ENCODE measurements around the gene GABRG3.

Gene GABRG3

DNA sequence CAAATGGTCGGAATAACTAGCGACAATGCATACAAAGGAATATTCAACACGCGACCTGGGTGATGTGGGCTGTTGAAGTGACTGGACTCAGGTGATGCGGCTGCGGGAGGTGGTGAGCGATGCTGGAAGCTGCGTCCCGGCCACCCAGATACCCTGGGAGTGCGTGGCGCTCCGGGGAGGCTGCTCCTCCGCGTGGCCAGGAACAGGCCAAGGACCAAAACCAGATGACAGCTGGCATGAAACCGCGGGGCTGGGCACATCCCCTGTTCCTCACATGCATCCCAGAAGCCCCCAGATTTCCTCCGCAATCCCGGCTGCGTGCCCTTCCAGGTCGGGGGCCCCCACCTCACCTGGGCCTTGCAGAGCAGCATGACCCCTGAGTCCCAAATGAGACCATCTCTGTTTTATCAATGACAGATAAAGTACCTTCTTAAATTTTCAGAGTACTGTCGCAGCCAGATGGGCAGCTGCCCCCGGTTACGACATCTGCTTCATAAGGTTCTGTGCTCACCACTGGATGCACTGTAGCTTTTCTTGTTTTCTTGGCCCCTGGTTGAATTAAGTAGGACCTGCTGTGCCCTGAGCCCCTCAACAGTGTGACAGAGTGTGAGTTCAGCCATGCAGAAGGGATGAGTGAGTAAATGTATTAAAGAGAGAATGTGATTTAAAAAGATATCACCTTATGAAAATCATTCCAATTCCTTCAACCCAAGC is 278.2 kb downstream of the GABRG3 start:
- no peak for DNase-seq (ENCODE audit: low read depth)

DNA sequence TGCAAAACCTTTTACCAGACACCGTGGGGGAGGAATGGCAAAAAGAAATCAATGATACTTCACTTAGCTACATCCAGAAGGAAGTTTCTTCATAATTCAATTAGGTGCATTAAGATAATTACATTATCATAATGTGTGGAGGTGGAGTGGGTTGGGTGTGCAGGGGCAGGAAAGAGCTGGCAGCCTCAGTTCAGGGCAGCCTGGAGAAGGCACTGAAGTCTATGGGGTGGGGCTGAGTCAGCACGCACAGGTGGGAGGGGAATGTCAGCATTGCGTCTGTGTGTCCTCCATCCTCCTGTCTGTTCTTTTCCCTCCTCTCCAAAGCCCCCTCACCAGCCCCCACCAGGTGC is 278.8 kb downstream of the GABRG3 start:
- no peak for DNase-seq (ENCODE audit: low read depth)

DNA sequence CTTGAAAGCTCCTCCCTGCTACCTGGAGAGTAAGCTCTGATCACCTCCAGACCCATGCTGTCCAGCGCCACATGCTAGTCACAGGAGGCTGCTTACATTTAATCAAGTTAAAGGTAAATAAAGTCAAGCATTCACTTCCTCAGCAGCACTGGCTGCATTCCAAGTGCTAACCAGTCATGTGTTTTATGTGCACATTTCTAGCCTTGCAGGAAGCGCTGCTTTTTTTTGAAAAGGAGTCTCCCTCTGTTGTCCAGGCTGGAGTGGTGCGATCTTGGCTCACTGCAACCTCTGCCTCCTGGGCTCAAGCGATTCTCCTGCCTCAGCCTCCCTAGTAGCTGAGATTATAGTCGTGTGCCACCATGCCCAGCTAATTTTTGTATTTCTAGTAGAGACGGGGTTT is 279.2 kb downstream of the GABRG3 start:
- no peak for DNase-seq (ENCODE audit: low read depth)

DNA sequence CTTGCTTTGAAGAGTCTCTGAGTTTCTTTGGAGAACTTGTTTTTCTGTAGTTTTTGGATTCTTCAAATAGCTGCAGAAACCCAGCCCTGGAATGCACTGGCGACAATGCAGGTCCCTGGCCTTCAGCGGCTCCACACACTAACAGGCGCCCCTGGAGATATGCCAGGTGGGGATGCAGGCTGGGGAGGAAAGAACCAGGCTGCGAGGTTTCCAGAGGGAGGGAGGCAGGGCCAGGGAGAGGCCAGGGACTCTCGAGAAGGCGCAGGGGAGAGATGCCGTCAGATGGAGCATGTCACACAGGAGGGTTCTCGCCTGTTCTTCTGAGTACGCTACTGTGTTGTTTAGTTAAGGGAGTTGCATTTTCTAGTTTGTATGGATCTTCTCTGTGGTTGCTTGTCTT is 283.1 kb downstream of the GABRG3 start:
- DNase-seq (ENCODE audit: low read depth) = no peak

DNA sequence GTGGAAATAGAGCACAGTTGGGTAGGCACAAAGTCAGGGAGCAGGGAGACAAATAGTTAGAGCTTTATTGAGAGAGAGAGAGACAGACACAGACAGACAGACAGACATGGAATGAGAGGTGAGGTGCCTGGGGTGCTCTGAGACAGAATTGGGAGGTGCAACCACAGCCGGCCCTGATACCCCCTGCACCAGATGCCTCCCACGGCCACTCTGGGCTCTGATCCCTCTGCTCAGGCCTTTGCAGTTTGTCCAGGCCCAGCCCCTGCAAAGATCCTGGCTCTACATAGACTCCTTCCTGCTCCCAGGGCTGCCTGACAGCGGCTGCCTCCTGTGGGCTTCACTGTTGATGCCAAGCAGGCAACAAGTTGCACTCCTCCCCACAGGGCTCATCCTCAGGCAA is 283.8 kb downstream of the GABRG3 start:
- no peak for DNase-seq (ENCODE audit: low read depth)

DNA sequence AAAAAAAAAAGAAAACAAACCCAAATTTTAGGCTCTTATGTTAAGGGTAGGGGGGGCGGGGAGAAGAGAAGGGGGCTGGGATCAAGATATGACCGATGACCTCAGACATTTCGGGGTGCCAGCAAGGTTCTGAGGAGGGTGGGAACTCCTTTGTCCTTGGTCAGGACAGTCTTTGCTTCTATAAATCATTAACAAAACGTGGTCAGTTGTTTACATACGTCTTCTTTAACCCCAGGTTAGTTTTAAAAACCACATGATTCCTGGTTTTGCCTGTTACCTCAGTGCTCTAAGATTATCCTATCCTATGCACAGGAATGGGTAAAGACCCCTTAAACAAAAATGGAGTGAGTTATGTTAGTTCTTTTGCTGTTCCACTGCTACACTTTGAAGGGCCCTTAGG is 285.5 kb downstream of the GABRG3 start:
- DNase-seq (ENCODE audit: low read depth) = no peak

DNA sequence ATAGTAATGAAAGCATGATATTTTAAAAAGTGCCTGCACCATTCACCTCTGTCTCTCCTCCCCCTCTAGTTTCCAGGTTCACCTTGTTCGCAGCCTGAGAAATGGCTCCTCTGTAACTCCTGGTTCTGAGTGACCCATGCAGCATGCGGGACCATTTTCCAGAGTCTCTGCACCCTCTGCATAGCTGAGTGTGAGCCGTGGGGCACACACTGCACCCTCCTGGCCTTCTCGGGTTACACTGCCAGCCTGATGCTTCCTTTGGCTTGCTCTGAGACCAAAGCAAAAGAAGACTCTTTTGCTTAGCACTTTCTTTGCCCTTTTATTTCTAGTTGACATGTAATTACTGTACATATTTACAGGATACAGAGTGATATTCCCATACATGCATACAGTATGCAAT is 287.3 kb downstream of the GABRG3 start:
- no peak for DNase-seq (ENCODE audit: low read depth)

DNA sequence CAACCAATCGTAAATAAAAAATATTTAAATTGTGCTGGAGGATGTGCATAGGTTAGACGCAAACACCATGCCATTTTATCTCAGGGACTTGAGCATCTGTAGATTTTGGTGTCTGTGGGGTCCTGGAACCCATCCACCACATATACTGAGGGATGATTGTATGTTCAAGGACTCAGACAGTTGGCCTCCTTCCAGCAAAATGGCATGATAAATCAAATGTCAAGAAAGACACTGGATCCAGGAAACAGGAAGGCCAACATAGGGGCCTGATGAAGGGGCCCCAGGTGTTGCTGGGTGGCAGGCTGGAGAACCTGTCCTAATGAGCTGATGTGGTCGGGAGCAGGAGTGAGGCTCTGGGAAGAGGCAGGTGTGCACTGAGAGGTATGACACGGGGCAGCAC is 289.5 kb downstream of the GABRG3 start:
- DNase-seq (ENCODE audit: low read depth) = no peak

DNA sequence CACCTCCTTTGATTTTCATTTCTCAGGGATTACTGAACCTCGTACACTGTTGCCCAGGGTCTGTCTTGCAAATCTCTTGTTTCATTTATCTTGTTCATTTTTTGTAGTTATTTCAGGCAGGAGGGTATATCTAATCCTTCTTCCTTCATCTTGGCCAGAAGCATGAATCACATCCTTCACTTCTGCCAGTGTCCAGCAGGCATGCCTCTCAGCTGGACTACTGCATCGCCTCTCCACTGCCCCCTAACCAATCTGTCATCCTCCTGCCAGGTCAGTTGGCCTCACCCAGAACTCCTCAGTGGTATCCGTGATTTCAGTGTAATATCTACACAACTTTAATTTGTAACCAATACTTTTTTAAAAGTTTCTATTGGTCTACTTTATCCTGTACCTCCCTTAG is 297.9 kb downstream of the GABRG3 start:
- DNase-seq (ENCODE audit: low read depth) = no peak

DNA sequence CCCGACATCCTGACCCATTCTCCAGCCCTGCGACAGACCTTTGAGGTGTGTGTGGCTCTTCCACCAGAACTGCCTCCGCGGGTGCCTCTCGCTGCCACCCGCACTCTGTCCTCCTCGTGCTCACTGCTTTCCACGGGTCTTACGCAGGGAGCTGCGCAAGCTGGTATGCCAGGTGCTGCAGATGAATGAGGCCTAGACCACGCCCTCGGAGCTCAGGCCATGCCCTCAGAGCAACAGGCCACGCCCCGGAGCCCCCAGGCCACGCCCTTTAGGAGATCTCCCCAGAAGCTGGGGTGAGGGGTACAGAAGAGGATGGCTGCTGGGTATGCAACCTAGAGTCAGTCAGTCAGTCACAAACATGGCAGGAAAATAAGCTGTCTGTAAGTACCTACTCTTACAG is 300.3 kb downstream of the GABRG3 start:
- no peak for DNase-seq (ENCODE audit: low read depth)

DNA sequence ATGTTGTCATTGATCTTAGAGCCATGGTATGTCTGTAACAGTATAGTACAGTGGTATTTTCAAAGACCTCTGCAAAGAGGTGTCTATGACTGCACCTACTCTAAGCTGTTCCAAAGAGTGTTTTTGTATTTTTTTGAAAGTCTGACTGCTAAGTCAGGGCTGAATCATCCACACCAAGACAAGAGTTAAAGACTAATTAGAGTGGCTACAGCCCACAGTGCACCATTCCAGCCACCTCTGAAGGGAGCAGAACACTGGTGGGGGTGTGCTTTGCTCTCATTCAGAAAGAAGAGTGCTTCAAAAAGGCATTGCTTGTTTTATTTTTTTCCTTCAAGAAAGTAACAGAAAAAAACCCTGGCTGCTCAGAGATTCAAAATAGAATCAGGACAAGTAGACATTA is 301.4 kb downstream of the GABRG3 start:
- no peak for DNase-seq (ENCODE audit: low read depth)

DNA sequence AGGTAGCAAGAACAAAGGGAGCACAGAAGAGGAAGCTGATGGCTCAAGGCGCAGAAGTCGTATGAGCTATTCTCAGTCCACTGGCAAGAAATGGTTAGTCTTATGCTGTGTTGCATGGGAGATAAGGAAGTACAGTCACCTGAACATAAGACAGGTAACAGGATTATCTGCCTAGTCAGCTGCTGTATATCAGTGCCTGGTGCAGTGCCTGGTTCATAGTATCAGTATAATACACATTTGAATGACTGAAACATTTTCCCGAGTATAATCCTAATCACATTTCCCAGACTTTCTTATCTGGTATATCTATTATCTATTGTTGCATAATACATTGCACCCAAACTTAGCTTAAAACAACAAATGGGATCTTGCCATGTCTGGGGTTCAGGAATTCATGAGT is 302.5 kb downstream of the GABRG3 start:
- no peak for DNase-seq (ENCODE audit: low read depth)

DNA sequence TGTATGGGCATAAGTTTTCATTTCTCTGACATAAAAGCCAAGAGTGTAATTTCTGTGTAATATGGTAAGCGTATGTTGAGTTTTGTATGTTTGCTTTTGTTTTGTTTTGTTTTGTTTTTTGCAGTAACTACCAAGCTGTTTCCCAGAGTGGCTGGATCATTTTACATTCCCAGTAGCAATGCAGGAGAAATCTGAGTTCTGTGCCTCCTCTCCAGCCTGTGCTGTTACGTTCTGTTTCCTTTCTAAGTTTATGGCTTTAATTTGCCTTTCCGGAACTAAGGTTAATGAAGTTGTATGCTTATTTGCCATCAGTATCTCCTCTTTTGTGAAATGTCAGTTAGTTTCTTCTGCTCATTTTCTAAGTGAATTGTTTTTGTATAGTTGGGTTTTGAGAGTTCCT is 307.8 kb downstream of the GABRG3 start:
- no peak for DNase-seq (ENCODE audit: low read depth)

DNA sequence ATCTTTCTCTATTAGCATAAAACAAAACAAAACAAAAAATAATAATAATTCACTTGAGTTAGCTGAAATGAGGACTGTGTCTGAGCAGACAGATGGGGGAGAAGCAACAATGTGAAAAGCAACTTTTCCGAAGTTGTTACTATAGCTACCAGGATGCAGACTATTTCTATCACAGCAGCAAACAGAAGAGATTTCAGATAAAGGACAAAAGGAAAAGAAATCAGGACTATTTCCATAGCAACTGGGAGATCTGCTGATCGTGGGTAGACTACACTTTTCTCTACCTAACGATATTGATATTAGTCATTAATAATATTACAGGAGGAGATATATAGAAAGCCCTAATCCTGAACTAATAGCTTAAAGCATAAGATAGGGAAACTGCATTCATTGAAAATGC is 321.7 kb downstream of the GABRG3 start:
- DNase-seq (ENCODE audit: low read depth) = no peak

DNA sequence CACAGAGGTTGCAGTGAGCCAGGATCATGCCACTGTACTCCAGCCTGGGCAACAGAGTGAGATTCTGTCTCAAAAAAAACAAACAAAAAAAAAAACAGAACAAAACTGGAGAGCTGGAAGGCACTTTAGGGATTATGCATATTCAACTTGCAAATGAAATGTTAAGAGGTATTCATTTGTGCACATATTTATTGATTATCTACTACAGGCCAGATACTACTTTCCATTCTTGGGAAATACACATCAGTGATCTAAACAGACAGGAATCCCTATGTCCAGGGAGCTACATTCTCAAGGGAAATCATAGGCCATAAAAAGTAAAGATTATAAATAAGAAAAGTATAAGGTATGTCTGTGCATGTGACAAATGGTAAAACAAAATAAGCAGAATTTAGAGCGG is 322.6 kb downstream of the GABRG3 start:
- no peak for DNase-seq (ENCODE audit: low read depth)

DNA sequence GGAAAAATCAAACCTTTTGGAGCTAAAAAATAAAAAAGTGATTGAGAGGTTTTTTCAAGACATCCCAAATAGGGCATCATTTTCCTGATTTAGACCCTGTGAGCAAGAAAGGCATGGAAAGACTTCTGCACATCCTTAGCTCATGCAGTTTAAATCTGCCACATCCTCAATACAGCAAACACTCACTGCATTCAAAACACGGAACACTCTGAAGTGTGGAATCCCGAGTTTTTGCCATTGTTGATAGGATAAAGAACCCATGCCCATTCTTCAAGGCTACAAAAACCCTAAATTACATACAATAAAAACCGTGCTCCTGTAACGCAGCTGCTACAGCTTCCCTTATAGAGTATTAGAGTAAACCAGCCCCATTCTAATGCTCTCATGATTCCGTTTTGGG is 346.8 kb downstream of the GABRG3 start:
- DNase-seq (ENCODE audit: low read depth) = no peak

DNA sequence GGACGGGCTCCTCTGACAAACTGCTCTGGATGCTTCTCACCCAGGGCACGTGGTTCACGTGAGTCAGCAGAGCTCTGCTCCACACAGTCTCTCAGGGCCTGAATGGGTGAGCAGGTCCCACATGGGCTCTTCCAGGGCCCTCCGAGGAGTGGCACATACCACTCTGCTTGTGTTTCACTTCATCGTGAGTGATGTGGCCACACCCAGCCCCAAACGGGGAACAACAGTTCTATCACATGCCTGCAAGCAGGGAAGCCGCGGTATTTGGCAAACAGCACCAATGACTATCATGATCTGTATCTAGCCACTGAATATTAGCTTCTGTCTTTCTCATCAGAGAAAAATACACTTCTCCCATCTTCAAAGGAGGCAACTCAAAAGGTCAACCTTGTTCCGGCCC is 352.8 kb downstream of the GABRG3 start:
- no peak for DNase-seq (ENCODE audit: low read depth)

DNA sequence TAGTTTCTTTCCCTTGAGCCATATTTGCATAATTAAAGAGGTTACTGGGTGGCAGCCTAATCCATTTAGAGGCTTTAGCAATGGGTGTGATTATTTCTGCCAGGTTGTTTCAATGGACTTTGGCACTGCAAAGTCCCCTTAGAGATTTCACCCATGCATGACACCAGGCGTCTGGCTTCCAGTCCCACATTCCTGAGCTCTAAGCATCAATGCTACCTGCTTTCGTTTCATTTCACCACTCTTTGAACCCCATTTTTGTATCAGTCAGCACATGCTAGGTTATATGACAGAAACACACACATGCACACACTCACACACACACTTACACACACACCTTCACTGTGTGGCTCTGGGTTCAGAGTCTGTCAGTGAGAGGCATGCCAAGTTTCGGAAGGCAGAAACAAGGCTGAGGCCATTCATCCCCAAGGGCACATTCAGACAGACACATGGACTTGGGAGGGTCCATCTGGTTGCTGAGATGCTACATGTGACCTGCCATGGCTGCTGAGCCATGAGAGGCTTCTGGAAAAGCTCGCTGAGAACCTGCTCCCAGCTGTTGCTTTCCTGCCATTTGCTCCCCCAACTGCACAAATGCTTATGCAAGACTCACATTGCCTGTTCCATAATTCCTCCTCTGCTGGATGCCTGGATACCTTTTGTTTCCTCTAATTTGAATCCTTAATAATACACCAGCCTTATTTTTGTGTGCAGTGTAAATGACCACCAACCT is 354.1 kb downstream of the GABRG3 start:
- DNase-seq (ENCODE audit: low read depth) = no peak

DNA sequence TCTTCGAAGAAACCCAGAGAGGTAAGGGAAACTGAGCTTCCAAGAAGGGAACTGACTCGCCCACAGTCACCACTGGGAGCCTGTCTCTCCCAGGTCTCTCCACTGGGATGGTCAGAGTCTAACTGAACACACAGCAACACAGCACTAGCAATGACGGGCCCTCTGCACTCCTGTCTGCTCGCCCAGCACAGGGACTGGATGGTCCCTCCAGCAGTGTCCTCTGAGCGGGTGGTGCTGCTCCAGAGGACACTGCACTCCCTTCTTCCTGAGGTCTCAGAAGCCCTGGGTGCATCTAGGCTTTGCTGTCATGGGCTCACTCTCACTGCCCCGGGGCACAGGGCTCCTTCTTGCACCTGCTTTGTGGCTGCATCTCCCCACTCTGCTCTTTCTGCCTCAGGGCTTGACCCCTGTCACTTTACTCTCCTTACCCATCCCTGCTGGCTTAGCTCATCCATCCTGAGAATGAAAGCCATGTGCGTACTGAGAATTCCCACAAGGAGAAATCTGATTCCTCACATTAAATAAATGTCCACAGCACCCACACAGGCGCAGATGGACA is 356.6 kb downstream of the GABRG3 start:
- DNase-seq (ENCODE audit: low read depth) = no peak

DNA sequence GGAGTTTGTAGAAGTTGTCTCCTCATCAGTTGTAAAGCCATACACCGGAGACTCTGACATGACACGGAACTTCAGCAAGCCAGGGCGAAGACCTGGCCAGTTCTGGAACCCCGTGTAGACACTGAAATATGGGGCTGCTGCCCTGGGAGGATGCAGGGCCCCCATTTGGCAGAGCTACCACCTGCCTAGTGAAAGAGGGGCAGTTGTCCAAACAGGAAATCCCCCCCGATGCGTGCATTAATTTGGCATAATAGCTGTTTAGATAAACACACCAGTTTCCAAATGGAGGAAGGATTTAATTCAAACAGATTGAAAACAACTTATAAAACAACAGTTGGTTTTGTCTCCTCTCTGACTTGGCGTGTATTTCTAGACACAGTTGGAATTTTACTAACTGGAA is 357.2 kb downstream of the GABRG3 start:
- no peak for DNase-seq (ENCODE audit: low read depth)

DNA sequence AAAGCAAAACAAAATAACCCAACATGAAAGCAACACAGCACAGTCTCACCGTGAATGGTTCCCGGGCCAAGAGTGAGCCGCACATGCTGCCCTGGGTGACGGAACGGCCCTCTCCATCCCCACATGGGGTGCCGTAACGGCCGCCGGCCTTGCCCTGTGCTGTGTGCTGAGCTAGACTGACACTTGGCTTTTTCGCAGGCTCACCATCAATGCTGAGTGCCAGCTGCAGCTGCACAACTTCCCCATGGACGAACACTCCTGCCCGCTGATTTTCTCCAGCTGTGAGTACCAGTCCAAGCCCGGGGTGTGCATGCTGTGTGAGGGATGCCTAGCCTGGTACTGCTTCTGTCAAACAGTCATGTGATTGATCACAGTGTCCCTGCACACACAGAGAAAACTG is 357.6 kb downstream of the GABRG3 start:
- no peak for DNase-seq (ENCODE audit: low read depth)

DNA sequence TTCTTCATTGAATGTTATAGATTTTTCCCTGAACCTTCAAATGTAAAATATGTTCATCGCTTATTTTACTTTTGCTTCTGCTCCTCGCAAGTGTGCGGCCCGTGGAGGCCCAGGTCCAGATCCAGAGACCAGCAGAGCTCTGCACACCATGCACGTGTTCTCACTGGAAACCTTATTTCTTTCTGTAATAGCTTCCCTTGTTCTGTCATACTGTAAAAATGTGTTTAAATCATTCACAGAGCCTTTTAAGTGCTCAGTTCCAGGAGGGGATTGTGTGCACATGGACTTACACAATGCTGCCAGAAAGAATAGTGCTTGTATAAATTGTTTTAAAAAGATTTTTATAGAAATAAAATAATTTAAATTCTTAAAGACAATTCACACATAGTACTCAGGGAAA is 359.3 kb downstream of the GABRG3 start:
- DNase-seq (ENCODE audit: low read depth) = no peak

DNA sequence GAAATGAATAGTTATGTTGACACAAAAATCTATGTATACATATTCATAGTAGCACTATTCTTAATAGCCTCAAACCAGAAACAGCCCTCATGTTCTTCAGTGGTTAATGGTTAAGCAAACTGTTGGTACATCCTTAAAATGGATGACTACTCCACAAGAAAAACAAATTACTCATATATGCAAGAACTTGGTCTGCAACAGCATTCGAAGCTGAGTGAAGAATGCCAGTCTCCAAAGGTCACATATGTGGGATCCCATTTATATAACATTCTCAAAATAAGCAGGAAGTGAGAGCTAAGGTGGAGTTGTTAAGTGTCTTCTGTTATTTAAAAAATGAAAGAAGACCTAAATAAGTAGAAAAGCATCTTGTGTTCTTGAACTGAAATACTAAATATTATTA is 365.7 kb downstream of the GABRG3 start:
- no peak for DNase-seq (ENCODE audit: low read depth)

DNA sequence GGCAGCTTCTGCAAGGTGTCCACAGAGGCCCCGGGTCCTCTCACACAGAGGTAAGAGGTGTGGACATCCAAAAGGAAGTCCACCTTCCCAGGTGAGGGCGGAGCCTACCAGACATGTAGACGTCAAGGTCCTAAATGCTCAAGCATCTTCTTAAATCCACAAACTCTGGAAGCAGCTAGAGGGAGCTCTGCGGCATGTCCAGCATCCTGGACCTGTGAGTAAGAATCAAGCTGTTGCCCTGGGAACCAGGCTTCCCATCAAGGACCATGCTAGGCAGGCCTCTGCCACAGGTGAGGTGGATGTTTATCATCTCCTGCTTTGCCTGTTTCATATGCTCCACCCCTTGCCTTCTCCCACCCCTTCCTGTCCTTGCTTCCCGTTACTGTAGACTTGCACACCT is 368.2 kb downstream of the GABRG3 start:
- DNase-seq (ENCODE audit: low read depth) = no peak

Measured in T-helper 22 cell (primary cell).